Neuronal stem cell (in vitro differentiated cells): Measurements from ENCODE around the gene NT5DC2. TPM values are rescaled to one million over a fixed set of nuclear protein-coding genes. Genes with fewer than 3 reads are reported as not detected.

Experiments
- small RNA-seq: library from polyadenylated mRNA; stranded (forward); fragments of <200 nt; extraction: miRNeasy Mini kit (QIAGEN cat#:217004); gene quantifications from one replicate; pipeline ENCODE3, GENCODE V24; 2013; ENCODE audit not compliant: insufficient read depth

The NT5DC2 gene

Small RNA genes within 50 kb of the gene (small RNA-seq; reads per million reads assigned to genes)
- gene RNU6-856P (not detected), gene RNU6ATAC16P (not detected)
